Glutamatergic neuron (in vitro differentiated cells): ENCODE data around the gene B4GALT6. TPM values are rescaled to one million over a fixed set of nuclear protein-coding genes. Genes with fewer than 3 reads are reported as not detected.

ENCODE experiments used
- DNase-seq: peaks from one replicate; pipeline ENCODE4 v3.0.0; 2022
- H3K27ac Mint-ChIP-seq: one replicate; pipeline ENCODE4 v1.8.0; 2020; ENCODE audit warnings: mild to moderate bottlenecking, mixed read lengths, inconsistent platforms; ENCODE audit not compliant: unreplicated experiment
- H3K27me3 Mint-ChIP-seq: one replicate; pipeline ENCODE4 v1.8.0; 2020; ENCODE audit warnings: mild to moderate bottlenecking, moderate library complexity, mixed read lengths, inconsistent platforms; ENCODE audit not compliant: unreplicated experiment
- H3K36me3 Mint-ChIP-seq: one replicate; pipeline ENCODE4 v1.8.0; 2020; ENCODE audit warnings: mild to moderate bottlenecking, mixed read lengths, inconsistent platforms; ENCODE audit not compliant: unreplicated experiment
- H3K4me1 Mint-ChIP-seq: one replicate; pipeline ENCODE4 v1.8.0; 2020; ENCODE audit warnings: mild to moderate bottlenecking, low read depth, mixed read lengths, inconsistent platforms; ENCODE audit not compliant: unreplicated experiment
- H3K4me3 Mint-ChIP-seq: one replicate; pipeline ENCODE4 v1.8.0; 2020; ENCODE audit warnings: mild to moderate bottlenecking, mixed read lengths, inconsistent platforms; ENCODE audit not compliant: unreplicated experiment
- H3K9me3 Mint-ChIP-seq: one replicate; pipeline ENCODE4 v1.8.0; 2020; ENCODE audit warnings: mild to moderate bottlenecking, moderate library complexity, mixed read lengths, inconsistent platforms; ENCODE audit not compliant: unreplicated experiment
- CTCF ChIP-seq: fragments of 200-600 bp; sonication (generic); IDR thresholded peaks from one replicate; pipeline ENCODE4 v1.5.0; 2021; ENCODE audit not compliant: partially characterized antibody, unreplicated experiment
- total RNA-seq: library from RNA; stranded (reverse); fragmentation: NEBNext Ultra II Directional; extraction: Animal tissue kit (Norgen Biotek cat#: 25700); gene quantifications from one replicate; pipeline ENCODE4 v1.2.1, GENCODE V29; 2021; ENCODE audit not compliant: unreplicated experiment

B4GALT6 gene
- total RNA-seq, 1 donor from 2014 or later: 16.5 TPM

GRCh38 chr18:31675404-31675803, 9.0 kb downstream of the B4GALT6 start:
- no peak for TF ChIP-seq CTCF
- Mint-ChIP-seq H3K27me3 (peaks cover 2% of the 10 kb centered on the region), H3K9me3 (no peaks in the 10 kb centered on the region), H3K36me3 (no peaks in the 10 kb centered on the region), H3K4me3 (no peak overlapping the region), H3K4me1 (peaks cover 25% of the 10 kb centered on the region), H3K27ac (no peak overlapping the region)
- DNase-seq: no peak

GRCh38 chr18:31672628-31673135, 11.7 kb downstream of the B4GALT6 start:
- no peak for DNase-seq
- peaks cover 14% of the 10 kb centered on the region for H3K4me1 Mint-ChIP-seq
- no peaks in the 10 kb centered on the region for H3K9me3 Mint-ChIP-seq
- no peak overlapping the region for H3K27ac Mint-ChIP-seq
- no peak for TF ChIP-seq CTCF
- no peaks in the 10 kb centered on the region for H3K27me3 Mint-ChIP-seq
- no peaks in the 10 kb centered on the region for H3K36me3 Mint-ChIP-seq
- no peak overlapping the region for H3K4me3 Mint-ChIP-seq

GRCh38 chr18:31671951-31672350, 12.4 kb downstream of the B4GALT6 start:
- Mint-ChIP-seq H3K27me3 (no peaks in the 10 kb centered on the region), H3K27ac (no peak overlapping the region), H3K4me1 (peaks cover 15% of the 10 kb centered on the region), H3K9me3 (no peaks in the 10 kb centered on the region), H3K36me3 (no peaks in the 10 kb centered on the region), H3K4me3 (no peak overlapping the region)
- no peak for DNase-seq
- TF ChIP-seq CTCF: no peak

GRCh38 chr18:31669541-31669940, 14.8 kb downstream of the B4GALT6 start:
- DNase-seq: no peak
- H3K4me3 Mint-ChIP-seq: no peak overlapping the region
- H3K27me3 Mint-ChIP-seq: no peaks in the 10 kb centered on the region
- TF ChIP-seq CTCF: no peak
- H3K27ac Mint-ChIP-seq: no peak overlapping the region
- H3K9me3 Mint-ChIP-seq: no peaks in the 10 kb centered on the region
- peaks cover 8% of the 10 kb centered on the region for H3K4me1 Mint-ChIP-seq
- H3K36me3 Mint-ChIP-seq: no peaks in the 10 kb centered on the region

- H3K27me3 Mint-ChIP-seq: no peaks in the 10 kb centered on the region
- H3K9me3 Mint-ChIP-seq: no peaks in the 10 kb centered on the region
- H3K4me3 Mint-ChIP-seq: no peak overlapping the region
- H3K27ac Mint-ChIP-seq: no peak overlapping the region
- DNase-seq: no peak
- peaks cover 15% of the 10 kb centered on the region for H3K4me1 Mint-ChIP-seq
- H3K36me3 Mint-ChIP-seq: no peaks in the 10 kb centered on the region
- no peak for TF ChIP-seq CTCF
Observed at GRCh38 chr18:31667185-31667584, 17.2 kb downstream of the B4GALT6 start.
